Activated CD4-positive, alpha-beta T cell treated with anti-CD3 and anti-CD28 coated beads for 24 hours (primary cell): ENCODE results near the gene EXPH5.

ENCODE experiments used
- DNase-seq, 2 donors: peaks; one replicate each; pipeline ENCODE4 v3.0.0-alpha.2; 2020; ENCODE audit warnings: low read depth in 2 of 2

Gene EXPH5

DNA sequence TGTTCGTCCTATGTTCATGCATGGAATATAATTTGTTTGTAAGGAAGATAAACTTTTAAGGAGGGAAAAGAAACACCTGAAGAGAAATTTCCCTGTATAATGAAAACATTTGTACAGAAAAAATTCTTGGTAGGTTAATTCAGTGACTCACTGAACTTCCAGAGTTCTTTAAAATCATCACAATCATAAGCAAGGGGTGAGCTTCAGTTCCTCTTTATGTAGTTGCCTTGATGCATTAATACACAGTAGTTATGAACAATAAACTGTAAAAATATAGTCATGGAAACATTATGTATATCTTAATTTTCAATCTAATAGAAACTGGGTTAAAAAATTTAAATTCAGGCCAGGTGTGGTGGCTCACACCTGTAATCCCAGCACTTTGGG is 125.1 kb downstream of the EXPH5 start:
- no peak for DNase-seq

DNA sequence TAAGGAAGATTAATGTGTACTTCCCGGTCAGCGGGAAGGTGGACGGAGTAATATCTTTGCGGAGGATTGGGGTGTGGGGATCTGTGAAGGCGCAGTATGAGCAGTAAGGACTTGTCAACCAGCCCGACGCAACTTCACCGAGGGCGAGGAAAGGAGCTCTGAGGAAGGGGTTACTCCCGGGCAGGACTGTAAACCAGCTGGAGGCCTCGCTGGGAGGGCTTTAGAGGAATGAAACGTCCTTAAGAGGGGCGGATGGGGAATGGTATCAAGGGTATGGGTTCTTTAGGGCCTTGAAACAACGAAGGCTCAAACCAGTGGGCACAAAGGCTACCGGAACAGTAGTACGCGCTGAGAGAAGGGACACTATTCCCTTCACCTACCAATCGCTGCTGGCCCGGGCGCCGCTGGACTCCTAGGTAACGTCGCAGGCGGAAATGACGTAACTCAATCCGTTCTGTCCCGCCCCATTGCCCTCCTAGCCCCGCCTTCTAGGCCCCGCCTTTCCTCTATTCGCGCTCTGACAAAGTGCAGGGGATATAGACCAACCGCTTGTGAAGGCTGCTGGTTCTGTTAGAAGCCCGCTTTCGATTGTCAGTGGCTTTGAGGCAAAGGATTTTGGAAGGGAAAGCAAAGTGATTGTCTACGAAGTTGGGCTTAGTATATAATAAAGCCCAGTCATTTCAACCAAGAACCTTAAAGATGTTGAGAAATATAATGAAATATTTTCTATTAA is 126.3 kb downstream of the EXPH5 start, which contains the start of gene C11orf65:
TSS of gene C11orf65 (minus strand) at position 439 of the 733 bp plus-strand sequence. CDS start 5,970 bp downstream, outside the sequence.
- DNase-seq, result peak; percentile 89 to 90

DNA sequence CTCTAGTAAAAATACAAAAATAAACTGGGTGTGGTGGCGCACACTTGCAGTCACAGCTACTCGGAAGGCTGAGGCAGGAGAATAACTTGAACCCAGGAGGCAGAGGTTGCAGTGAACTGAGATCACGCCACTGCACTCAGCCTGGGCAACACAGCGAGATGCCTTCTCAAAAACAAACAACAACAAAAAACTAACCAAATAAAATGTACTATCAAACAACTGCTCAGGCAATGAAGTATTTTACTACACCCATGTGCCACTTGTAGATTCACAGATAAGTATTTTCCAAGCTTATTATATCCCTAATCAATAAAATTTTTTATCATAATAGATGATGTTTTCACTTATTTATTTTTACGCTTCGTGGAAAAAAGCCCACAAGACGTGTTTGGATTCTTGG is 127.2 kb downstream of the EXPH5 start:
- DNase-seq, result no peak
